GM12872 (cell line): ENCODE results near the gene ARMC2.

ENCODE experiments used
- CTCF ChIP-seq: IDR thresholded peaks from 3 replicates; pipeline ENCODE4 v1.5.1; 2011; ENCODE audit warnings: low read depth, mild to moderate bottlenecking, low read length, moderate library complexity; ENCODE audit not compliant: insufficient read depth

ARMC2 gene

GRCh38 chr6:109001291-109001894 lies 153.2 kb downstream of the ARMC2 start:
- no peak for TF ChIP-seq CTCF

GRCh38 chr6:109002051-109002697 lies 154.0 kb downstream of the ARMC2 start:
- no peak for TF ChIP-seq CTCF

- TF ChIP-seq CTCF: no peak
Measured at GRCh38 chr6:109002882-109003281, 154.7 kb downstream of the ARMC2 start.

GRCh38 chr6:109006818-109007217 lies 158.6 kb downstream of the ARMC2 start:
- TF ChIP-seq CTCF: no peak

GRCh38 chr6:109007521-109007920 lies 159.3 kb downstream of the ARMC2 start:
- TF ChIP-seq CTCF: no peak

- TF ChIP-seq CTCF: no peak
Measured at GRCh38 chr6:109008054-109008453, 159.8 kb downstream of the ARMC2 start.

- no peak for TF ChIP-seq CTCF
Measured at GRCh38 chr6:109008537-109009235, 160.5 kb downstream of the ARMC2 start.
